Endothelial cell of umbilical vein (primary cell): ENCODE results near the gene CDH22.

ENCODE experiments used
- JUN ChIP-seq: IDR thresholded peaks from 2 replicates; pipeline ENCODE4 v1.6.1; 2011; ENCODE audit warnings: borderline replicate concordance, low read depth; ENCODE audit not compliant: insufficient read length, insufficient read depth
- MAX ChIP-seq: IDR thresholded peaks from 2 replicates; pipeline ENCODE4 v1.6.1; 2011; ENCODE audit not compliant: insufficient read depth, insufficient read length
- POLR2A ChIP-seq: IDR thresholded peaks from 2 replicates; pipeline ENCODE4 v1.6.1; 2012; ENCODE audit warnings: low read depth, mild to moderate bottlenecking, control low read depth, low read length
- TF ChIP-seq, protein P1 (sequence below), 2 donors: IDR thresholded peaks; 1 replicate in 1 of 2; 2 replicates in 1 of 2; pipeline ENCODE4 v1.5.1; 2011; ENCODE audit warnings: low read length in 2 of 2, mild to moderate bottlenecking in 2 of 2, moderate library complexity in 2 of 2, control low read depth in 1 of 2, inconsistent platforms in 1 of 2, low read depth in 1 of 2; ENCODE audit not compliant: insufficient read depth in 1 of 2; ENCODE audit errors: extremely low read depth in 1 of 2

- TF ChIP-seq, protein P1, sequence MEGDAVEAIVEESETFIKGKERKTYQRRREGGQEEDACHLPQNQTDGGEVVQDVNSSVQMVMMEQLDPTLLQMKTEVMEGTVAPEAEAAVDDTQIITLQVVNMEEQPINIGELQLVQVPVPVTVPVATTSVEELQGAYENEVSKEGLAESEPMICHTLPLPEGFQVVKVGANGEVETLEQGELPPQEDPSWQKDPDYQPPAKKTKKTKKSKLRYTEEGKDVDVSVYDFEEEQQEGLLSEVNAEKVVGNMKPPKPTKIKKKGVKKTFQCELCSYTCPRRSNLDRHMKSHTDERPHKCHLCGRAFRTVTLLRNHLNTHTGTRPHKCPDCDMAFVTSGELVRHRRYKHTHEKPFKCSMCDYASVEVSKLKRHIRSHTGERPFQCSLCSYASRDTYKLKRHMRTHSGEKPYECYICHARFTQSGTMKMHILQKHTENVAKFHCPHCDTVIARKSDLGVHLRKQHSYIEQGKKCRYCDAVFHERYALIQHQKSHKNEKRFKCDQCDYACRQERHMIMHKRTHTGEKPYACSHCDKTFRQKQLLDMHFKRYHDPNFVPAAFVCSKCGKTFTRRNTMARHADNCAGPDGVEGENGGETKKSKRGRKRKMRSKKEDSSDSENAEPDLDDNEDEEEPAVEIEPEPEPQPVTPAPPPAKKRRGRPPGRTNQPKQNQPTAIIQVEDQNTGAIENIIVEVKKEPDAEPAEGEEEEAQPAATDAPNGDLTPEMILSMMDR (IDR thresholded peaks at IDR 0.05; ENCODE audit: extremely low read depth in 1 of 2, insufficient read depth in 1 of 2, low read depth in 1 of 2, low read length in 2 of 2), result no peak
- TF ChIP-seq POLR2A, result no peak
- no peak for TF ChIP-seq MAX
- TF ChIP-seq JUN, result no peak
Measured at GRCh38 chr20:46354207-46354555, 45.9 kb upstream of the CDH22 start.
